HG02678 (cell line): Measurements from ENCODE around the gene RANBP10.
"Not testable (repeated sequence)": the region's sequence is repeated elsewhere in the genome, so short reads cannot be mapped to it uniquely, and the experiment has no call there.

Experiments
- ATAC-seq: cut with Tn5 transposase; IDR thresholded peaks from one replicate; pipeline ENCODE4 v1.9.1; 2021; ENCODE audit warnings: mild to moderate bottlenecking, moderate library complexity; ENCODE audit not compliant: unreplicated experiment

Gene RANBP10

DNA sequence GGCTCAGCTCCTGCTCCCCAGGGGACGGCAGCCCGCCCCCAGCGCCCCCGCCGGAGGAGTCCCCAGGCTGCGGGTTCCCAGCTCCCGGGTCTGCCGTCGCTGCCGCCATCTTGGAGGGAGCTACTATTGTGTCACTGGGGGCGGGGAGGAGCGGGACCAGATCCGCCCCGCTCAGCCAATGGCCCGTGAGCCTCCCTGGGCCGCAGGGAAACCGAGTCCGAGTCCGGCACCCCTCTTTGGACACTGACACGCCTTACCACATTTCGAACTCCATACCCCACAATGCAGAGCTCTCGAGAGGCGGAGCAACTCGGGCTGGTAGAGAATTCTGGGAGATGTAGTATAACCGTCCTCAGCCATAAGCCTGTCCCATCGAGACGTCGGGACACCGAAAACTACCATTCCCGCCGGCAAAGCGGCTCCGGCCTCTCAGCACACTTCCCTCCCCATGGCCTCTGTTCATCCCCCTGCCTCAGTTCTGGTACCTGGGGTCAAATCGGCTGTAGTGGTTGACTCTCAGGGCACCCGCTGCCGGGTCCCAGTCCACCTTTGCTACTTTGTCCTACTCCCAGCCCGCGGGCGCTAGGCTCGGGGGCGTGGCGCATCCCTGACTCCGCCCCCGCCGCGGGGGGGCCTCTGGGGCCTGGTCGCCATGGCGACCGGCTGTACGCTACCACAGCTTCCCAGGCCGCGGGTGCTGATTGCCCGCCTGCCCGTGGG is at the start of gene RANBP10, which contains the start of gene TSNAXIP1:
RANBP10 (minus strand) TSS at position 133 of the 720 bp plus-strand sequence; CDS start at position 109, 24 bp downstream.
TSNAXIP1 (plus strand) TSS at position 462 of the 720 bp plus-strand sequence. CDS start 261 bp downstream, outside the sequence.
- peak; percentile 88 for ATAC-seq

DNA sequence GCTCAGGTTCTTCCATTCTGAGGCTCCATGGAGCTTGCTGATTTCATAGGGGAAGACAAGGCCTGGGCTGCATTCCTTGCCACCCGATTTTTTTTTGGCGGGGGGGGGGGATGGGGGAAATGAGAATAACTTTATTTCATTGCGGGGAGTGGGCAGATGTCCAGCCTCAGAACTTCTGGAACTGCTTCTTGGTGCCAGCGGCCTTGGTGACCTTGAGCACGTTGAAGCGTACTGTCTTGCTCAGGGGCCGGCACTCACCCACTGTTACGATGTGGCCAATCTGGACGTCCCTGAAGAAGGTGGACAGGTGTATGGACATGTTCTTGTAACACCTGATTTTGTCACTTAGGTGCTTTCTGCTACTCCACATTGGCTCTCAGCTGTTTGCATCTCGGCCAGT is 49.4 kb upstream of the RANBP10 start:
- ATAC-seq: no peak

DNA sequence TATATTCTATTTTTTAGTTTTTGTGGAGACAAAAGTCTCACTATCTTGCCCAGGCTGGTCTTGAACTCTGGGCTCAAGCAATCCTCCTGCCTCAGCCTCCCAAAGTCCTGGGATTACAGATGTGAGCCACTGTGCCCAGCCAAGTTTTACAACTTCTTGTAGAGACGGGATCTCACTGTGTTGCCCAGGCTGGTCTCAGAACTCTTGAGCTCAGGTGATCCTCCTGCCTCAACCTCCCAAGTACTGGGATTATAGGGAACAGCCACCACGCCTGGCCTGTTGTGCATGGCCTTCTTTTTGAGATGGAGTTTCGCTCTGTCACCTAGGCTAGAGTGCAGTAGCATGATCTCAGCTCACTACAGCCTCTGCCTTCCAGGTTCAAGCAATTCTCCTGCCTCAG is 47.3 kb upstream of the RANBP10 start:
- ATAC-seq: no peak

DNA sequence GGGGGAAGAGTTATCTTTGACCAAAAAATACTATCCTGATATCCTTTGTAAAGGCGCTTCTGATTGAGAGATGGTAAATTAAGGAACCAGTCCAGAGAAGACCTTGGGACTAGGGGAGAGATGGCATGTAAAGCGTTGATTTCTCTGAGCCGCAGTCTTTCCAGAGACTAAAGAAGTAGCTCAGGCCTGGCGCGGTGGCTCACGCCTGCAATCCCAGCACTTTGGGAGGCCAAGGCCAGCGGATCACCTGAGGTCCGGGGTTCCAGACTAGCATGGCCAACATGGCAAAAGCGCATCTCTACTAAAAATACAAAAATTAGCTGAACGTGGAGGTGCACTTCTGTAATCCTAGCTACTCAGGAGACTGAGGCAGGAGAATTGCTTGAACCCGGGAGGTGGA is 41.8 kb upstream of the RANBP10 start:
- ATAC-seq: no peak

DNA sequence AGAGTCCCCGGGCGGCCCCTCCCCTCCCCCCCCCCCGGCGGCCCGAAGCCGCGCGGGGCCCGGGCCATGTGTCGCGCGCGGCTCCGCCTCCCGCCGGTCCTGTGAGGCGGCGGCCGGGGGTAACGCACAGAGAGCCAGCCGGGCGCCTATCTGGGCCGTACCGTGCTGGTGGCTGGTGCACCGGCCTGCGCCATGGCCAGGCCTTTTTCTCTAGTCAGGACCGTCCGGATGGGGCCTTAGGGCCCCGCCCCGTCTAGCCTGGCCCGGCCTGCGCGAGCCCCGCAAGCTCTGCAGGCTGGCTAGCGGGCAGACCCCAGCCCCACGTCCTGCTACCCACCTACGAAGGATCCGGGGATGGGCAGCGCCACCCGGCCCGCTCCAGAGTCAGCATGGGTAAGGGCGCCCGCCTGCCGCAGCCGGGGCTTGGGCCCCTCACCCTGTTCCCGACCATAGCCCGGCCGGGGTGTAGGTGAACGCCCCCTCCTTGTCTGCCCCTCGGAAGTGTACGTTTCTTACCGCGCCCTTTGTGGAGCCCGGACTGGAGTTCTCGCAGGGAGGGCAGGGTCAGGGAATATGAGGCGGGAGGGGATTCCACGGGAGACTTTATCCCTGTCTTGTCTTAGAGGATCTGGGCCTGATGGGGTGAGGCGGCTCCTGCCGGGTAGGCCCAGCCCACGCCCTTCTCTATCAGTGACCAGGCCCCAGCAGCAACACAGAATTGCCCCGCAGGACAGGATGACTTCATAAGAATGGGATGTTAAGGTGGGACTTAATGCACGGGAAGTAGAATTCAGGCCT is 40.9 kb upstream of the RANBP10 start, which contains the start of gene CENPT:
CENPT (minus strand) TSS at position 630 of the 798 bp plus-strand sequence. CDS start 13,834 bp downstream, outside the sequence.
- ATAC-seq: peak; percentile 41

DNA sequence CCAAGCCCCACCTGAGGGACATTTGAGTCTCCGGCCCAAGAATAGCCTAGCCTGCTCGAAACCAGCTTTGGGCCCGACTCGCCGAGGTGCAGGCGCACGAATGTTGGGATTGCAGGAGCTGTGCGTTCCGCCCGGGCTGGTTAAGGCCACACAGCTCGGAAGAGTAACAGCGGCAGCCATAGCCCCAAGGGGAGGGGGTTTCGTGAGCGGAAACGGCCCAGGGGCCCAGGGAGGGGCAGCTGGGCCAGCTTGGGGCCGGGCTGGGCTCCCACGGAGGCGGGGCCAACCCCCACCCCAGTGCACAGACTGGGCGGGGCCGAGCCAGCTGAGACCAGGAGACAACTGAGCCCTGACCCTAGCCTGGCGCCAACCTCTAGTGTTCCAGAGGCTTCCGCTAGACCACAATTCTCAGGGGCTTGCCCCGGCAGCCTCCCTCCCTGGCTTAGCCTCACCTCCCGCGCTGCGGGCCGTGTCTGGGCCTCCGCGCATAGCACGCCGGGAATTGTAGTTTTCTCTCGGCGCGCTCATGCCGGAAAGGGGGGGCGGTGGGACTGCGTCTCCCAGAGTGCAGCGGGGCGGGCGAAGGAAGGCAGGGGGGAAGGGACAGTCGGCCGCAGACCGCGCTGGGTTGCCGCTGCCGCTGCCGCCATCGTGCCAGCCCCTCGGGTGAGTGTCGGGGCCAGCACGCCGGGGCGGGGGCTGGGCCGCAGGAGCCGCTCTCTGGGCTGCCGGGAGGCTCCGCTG is 40.1 kb upstream of the RANBP10 start, which contains the start of gene NUTF2:
NUTF2 (plus strand) TSS at position 614 of the 744 bp plus-strand sequence. CDS start 18,198 bp downstream, outside the sequence.
- peak; percentile 62 for ATAC-seq

DNA sequence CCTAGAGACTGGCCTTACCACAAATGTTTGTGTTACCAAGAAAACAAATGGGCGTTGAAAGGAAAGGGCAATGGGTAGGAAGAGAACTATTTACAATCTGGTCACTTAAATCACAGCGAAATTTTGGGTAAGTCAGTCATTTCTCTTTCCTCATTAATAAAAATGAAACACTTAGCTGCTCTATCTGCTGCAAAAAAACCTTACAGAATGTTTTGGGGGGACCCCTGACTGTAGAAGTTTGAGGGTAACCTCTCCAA is 39.6 kb upstream of the RANBP10 start:
- no peak for ATAC-seq

DNA sequence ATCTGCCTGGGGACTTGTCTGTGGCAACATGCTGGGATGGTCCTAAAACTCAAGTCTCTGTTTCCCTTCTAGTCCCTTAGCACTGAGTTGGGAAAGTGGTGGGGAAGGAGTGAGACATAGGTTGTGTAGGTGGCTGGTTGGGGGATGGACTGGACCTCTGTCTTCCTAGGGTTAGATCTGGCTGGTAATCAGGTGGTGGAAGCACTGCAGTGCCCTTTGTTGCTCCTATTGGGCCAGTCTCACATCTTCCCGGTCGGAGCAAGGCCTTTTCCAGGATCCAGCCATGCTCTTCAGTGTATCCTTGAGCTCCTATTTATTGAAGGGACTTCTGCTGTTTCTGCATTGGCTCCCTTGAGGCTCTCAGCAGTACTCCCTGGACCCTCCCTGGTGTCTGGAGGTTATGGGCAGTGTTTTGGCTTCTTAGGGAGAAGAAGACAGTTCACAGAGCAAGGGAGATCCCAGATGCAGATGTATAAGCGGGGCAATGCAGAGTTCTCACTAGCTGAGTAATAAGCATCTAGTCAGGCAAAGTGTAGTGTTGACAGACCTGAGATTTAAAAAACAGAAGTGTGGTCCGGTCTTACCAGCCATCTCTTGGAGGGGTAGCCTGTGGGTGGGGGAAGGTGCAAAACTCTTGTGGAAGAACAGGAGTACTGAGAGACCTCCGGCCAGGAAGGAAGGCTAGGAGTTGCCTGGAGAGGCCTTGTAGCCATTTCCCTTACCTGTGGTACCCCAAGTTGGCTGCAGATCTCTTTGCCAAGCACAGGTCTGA is 39.1 kb upstream of the RANBP10 start:
- no peak for ATAC-seq

DNA sequence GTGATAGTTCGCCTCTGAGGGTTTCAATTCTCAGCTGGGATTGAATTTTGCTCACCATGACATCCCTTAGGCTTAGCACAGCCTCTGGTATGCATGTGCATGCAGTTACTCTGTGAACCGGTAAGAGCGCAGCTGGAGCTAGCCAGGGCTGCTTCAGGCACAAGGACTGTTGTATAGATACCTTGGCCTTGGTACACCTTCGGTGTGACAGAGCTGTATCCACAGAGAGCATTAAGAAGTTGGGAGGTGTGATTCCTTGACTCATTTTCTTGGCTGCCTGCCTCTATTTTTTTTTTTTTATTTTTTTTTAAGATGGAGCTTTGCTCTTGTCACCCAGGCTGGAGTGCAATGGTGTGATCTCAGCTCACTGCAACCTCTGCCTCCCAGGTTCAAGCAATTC is 38.1 kb upstream of the RANBP10 start:
- no peak for ATAC-seq

DNA sequence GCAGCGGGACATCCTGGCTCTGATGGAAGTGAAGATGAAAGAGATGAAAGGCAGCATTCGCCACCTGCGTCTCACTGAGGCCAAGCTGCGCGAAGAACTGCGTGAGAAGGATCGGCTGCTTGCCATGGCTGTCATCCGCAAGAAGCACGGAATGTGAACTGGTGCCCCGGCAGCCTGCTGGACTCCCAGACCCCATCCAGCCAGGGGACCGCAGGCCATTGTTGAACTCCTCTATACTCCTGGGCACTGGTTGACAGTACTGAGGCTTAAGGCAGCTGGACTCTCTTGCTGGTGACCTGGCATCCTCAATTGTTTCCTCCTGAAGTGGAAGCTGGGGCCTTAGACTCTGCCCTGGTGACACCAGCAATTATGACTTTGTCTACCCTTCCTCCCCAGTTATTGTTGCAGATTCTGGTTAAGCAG is 37.0 kb upstream of the RANBP10 start:
- ATAC-seq: no peak

DNA sequence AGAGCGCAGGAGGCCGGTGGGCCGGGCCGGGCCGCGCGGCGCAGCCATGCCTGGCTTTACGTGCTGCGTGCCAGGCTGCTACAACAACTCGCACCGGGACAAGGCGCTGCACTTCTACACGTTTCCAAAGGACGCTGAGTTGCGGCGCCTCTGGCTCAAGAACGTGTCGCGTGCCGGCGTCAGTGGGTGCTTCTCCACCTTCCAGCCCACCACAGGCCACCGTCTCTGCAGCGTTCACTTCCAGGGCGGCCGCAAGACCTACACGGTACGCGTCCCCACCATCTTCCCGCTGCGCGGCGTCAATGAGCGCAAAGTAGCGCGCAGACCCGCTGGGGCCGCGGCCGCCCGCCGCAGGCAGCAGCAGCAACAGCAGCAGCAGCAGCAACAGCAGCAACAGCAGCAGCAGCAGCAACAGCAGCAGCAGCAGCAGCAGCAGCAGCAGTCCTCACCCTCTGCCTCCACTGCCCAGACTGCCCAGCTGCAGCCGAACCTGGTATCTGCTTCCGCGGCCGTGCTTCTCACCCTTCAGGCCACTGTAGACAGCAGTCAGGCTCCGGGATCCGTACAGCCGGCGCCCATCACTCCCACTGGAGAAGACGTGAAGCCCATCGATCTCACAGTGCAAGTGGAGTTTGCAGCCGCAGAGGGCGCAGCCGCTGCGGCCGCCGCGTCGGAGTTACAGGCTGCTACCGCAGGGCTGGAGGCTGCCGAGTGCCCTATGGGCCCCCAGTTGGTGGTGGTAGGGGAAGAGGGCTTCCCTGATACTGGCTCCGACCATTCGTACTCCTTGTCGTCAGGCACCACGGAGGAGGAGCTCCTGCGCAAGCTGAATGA is 36.4 kb upstream of the RANBP10 start:
- peak; percentile 15 for ATAC-seq

DNA sequence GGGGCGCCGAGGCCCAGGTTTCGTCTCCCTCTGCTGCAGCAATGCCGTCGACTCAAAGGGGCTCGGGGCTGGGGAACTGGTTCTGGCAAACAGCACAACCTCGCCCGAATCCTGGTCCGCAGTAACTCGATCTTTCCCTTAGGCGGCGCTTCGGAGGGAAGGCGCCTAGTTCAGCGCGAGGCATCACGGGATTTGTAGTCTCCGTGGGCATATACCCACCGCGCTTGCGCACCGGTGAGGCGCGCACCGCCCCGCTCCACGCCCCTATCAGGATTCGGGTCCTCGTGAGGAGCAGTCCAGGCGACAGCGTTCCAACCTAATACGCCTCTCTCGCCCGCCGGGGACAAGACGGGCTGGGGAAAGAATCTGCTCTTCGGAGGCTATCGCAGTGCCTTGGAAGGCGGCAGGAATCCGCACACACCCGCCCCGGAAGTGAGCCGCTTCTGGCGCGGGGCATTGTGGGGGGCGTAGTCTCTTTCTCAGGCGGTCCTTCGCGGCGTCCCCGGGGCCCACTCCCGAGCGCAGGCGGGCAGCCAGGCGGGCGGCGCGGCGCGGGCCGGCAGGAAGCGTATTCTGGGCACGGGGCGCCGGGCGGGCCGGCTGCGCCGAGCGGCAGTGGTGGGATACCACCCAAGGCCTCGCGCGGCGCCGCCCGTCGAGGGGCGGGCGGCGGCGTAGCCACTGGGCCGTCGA is 35.6 kb upstream of the RANBP10 start, which contains the start of gene THAP11:
THAP11 (plus strand) TSS at position 505 of the 693 bp plus-strand sequence. CDS start 235 bp downstream, outside the sequence.
- ATAC-seq: peak; percentile 49

DNA sequence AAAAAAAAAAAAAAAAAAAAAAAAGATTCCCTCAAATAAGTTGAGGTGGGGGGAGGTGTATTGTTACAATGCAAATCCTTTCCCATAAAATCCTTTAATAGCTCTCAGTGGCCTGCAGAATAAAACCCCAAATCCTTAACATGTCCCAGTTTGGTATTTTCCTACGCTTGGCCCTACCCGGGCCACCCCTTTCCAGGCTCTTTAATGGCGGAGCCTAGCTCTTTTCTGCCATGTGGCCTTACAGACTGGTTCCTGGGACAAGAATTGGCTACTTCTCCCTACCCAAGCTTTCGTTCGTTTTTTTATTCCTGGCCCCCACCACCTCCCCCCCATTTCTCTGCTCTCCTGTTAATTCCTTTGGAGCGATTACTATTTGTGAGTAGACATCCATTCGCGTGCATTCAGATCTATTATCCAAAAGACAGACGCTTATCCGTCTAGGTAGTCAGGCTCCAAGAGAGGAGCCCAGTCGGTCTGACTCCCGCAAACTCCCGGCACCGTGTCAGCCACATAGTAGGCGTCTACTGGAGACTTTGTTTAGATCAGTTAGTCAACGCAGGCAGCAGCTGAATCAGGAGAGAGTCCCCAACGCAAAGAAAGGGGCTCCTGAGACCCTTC is 34.9 kb upstream of the RANBP10 start:
- no peak for ATAC-seq

DNA sequence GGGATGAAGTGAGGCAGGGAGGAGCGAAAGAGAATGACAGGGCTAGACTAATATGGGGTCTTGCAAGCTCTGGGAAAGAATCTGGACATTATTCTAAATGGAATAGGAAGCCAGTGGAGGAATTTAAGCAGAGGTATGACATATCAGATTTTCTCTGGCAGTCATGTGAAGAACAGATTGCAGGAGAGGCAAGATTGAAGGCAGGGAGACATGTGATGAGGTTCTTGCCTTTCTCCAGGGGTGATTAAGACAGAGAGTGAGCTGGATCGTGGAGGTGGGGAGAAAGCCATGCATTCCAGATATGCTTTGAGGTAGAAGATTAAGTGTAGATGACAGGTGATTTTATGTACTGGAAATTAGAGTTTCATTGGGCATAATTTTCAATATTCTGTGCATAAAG is 31.5 kb upstream of the RANBP10 start:
- no peak for ATAC-seq

DNA sequence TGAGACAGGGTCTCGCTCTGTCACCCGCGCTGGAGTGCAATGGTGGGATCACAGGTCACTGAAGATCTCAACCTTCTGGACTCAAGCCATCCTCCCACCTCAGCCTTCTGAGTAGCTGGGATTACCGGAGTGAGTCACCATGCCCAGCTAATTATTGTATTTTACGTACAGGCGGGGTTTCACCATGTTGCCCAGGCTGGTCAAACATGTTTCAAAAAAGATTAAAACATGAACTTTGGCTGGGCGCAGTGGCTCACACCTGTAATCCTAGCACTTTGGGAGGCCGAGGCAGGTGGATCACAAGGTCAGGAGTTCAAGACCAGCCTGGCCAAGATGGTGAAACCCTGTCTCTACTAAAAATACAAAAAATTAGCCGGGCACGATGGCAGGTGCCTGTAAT is 30.8 kb upstream of the RANBP10 start:
- not testable (repeated sequence) for ATAC-seq

DNA sequence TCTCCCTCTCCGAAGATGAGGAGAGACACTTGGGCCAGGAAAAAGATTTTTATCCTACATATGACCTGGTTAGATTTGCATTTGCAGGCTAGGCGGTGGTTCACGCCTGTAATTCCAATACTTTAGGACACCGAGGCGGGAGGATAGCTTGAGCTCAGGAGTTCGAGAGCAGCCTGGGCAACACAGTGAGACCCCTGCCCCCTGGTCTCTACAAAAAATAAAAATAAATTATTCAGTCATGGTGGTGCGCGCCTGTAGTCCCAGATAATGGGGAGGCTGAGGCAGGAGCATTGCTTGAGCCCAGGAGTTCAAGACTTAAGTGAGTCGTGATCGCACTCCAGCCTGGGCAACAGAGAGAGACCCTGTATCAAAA is 27.9 kb upstream of the RANBP10 start:
- no peak for ATAC-seq

DNA sequence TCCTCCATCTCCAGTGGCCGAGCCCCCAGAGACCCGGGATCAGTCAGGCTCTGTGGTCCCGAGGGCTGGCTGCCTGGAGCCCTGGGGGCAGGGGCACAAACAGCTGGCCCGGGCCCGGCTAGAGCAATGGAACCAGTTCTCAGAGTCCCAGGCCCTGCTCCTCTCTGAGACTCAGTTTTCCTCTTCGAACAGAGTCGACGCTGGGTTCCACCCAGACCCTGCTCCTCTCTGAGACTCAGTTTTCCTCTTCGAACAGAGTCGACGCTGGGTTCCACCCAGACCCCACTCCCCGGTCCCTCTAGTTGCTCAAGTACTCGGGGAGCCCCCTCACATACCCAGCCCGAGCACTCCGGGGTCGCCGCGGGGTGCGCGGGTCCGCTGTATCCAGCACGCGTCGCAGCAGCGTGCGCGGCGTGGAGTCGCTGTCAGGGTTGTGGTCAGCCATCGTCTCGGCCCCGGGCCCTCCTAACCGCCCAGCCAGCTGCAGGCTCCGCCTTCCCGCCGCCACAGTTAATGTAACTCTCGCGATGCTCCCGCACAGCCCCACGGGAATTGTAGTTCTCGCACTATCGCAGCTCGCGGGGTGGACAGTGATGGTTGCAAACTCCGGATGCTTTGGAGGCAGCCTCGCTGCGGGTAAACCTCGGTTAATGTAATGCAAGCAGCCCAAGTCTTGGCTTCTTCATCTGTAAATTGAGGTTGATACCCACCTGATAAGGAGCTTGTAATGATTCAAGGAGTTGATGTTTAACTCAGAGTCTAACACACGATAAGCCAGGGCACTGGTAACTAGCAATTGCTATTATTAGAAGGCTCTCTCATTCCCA is 27.3 kb upstream of the RANBP10 start:
- ATAC-seq: peak; percentile 97

DNA sequence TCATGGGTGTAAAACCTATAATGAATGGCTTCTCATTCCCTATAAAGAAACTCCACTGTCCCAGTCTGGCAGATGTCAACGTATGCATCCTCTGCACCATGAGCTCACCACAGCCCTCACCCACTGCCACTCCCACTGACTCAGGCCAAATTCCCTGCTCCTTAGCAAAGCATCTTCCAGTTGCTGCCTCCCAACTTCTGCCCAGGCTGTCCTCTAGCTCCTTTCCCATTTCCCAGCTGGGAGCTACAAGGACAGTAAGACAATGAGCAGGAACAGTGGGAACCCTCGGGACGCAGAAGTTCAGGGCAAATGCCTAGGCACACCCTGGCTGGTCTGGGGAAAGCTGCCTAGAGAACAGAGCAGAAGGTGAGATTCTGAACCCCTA is 26.7 kb upstream of the RANBP10 start:
- ATAC-seq: no peak
